Ovary (tissue), 9 donors: ENCODE measurements around the gene OR52A1. TPM values are rescaled to one million over a fixed set of nuclear protein-coding genes. Genes with fewer than 3 reads are reported as not detected.
"Not testable (repeated sequence)": the region's sequence is repeated elsewhere in the genome, so short reads cannot be mapped to it uniquely, and the experiment has no call there.

ENCODE experiments used
- DNase-seq, 5 donors: peaks; one replicate each; pipeline ENCODE4 v3.0.0-alpha.2; 2019 to 2020
- H3K27ac ChIP-seq, 2 donors: fragments of 200-600 bp; one replicate each; pipeline versions ENCODE4 v1.5.1 to v1.8.0; 2019 to 2022
- H3K27me3 ChIP-seq: fragments of 200-600 bp; one replicate; pipeline ENCODE4 v1.8.0; 2022
- H3K36me3 ChIP-seq: fragments of 200-600 bp; sonication (generic); one replicate; pipeline ENCODE4 v1.5.1; 2019
- H3K4me1 ChIP-seq: one replicate; pipeline ENCODE4 v1.8.1; 2013; ENCODE audit warnings: mild to moderate bottlenecking, moderate library complexity; ENCODE audit not compliant: insufficient read depth
- H3K4me3 ChIP-seq: fragments of 200-600 bp; sonication (generic); one replicate; pipeline ENCODE4 v1.5.1; 2017
- H3K9me3 ChIP-seq, 2 donors: fragments of 200-600 bp in 1 of 2; sonication (generic) in 1 of 2; one replicate each; pipeline versions ENCODE4 v1.5.1 to v1.8.1; 2013 to 2019; ENCODE audit warnings: mild to moderate bottlenecking in 1 of 2, moderate library complexity in 1 of 2
- CTCF ChIP-seq, 3 donors: fragments of 450-650 bp in 2 of 3; fragments of 200-600 bp in 1 of 3; IDR thresholded peaks; one replicate each; pipeline versions ENCODE4 v1.5.1 to v1.8.0; 2016 to 2022; ENCODE audit warnings: antibody characterized with exemption in 3 of 3, mild to moderate bottlenecking in 1 of 3
- EP300 ChIP-seq: sonication (generic); formaldehyde crosslinking; IDR thresholded peaks from one replicate; pipeline ENCODE4 v1.6.1; 2017; ENCODE audit warnings: antibody characterized with exemption
- POLR2A ChIP-seq: fragments of 450-650 bp; IDR thresholded peaks from one replicate; pipeline ENCODE4 v1.6.1; 2017; ENCODE audit warnings: antibody characterized with exemption, mild to moderate bottlenecking, moderate library complexity
- WGBS, 3 donors: extraction: QIAGEN DNeasy Blood & Tissue Kit in 1 of 3; methylation state at CpG; one replicate each; pipeline versions ENCODE4 v1.1.5 to v1.1.7; 2013 to 2017; 5-methylcytosine and 5-hydroxymethylcytosine counted together
- intact Hi-C, 4 donors: fragments of 100-400 bp; cut with DNase I; formaldehyde crosslinking; loops; one replicate each; pipeline versions ENCODE4 v1.11.0 to v1.15.1; 2022 to 2023
- polyA plus RNA-seq, 2 donors: library from polyadenylated mRNA; stranded (reverse); fragments of 200-250 nt in 1 of 2; fragments of 350-450 nt in 1 of 2; fragmentation: Illumina TruSeq in 1 of 2; extraction: RNeasy Lipid Tissue Mini Kit (QIAGEN cat#74804) in 1 of 2; gene quantifications; one replicate each; pipeline ENCODE4 v1.2.3, GENCODE V29; 2013 to 2014
- total RNA-seq, 7 donors: library from RNA; depleted of rRNA in 2 of 7; stranded (reverse); fragments of >200 nt in 2 of 7; fragmentation: NEBNext Ultra II Directional in 3 of 7; extraction: Animal tissue kit (Norgen Biotek cat#: 25700) in 3 of 7; gene quantifications; one replicate each; pipeline versions ENCODE4 v1.1.0 to v1.2.4, GENCODE V29; 2016 to 2023
- donor health status: DM: no; HTN: no; CAD: no; lungs with moderate emphysema.
- donor health status: DM: no; HTN: no; CAD: no.
- donor health status: Bipolar disorder and iron deficiency.
- donor health status: DM: yes; HTN: yes; CAD: no.
- donor health status: DM: no; HTN: no; CAD: no.
- donor health status: DM: yes; HTN: yes; CAD: no.

The OR52A1 gene
- total and polyA plus RNA-seq, 9 donors: 0.02 TPM; not detected in 8

- Histone ChIP-seq H3K4me3 (no peak overlapping the region), H3K27me3 (no peaks in the 10 kb centered on the region), H3K9me3 (no peaks in the 10 kb centered on the region), H3K27ac (no peak overlapping the region), H3K4me1 (no peaks in the 10 kb centered on the region), H3K36me3 (no peaks in the 10 kb centered on the region)
- WGBS, 3 donors: 12 to 21% (median 18%) methylated on average over 2 of the region's 2 CpGs
- no peak for TF ChIP-seq POLR2A
- no peak for TF ChIP-seq EP300
- TF ChIP-seq CTCF (IDR thresholded peaks at IDR 0.05): no peak
- intact Hi-C loops: no loop called here
- DNase-seq: no peak
These were observed 33.6 kb upstream of the OR52A1 start for GRCh38 chr11:5188201-5188600.

GRCh38 chr11:5178046-5178837, 23.7 kb upstream of the OR52A1 start:
- Histone ChIP-seq H3K9me3 (no peaks in the 10 kb centered on the region), H3K4me1 (no peaks in the 10 kb centered on the region), H3K27ac (no peak overlapping the region), H3K4me3 (no peak overlapping the region), H3K36me3 (no peaks in the 10 kb centered on the region), H3K27me3 (no peaks in the 10 kb centered on the region)
- 78 to 83% (median 80%) methylated on average over 10 of the region's 10 CpGs for WGBS, 3 donors
- no peak for DNase-seq
- intact Hi-C loops: no loop called here
- no peak for TF ChIP-seq CTCF (IDR thresholded peaks at IDR 0.05)
- TF ChIP-seq EP300: no peak
- no peak for TF ChIP-seq POLR2A

GRCh38 chr11:5174934-5175333, 20.4 kb upstream of the OR52A1 start:
- no peaks in the 10 kb centered on the region for H3K36me3 ChIP-seq
- H3K4me3 ChIP-seq: no peak overlapping the region
- H3K27ac ChIP-seq: no peak overlapping the region
- TF ChIP-seq EP300 (no peak), CTCF (IDR thresholded peaks at IDR 0.05) (no peak), POLR2A (no peak)
- DNase-seq: no peak
- 79 to 91% (median 89%) methylated on average over 7 of the region's 7 CpGs for WGBS, 3 donors
- no peaks in the 10 kb centered on the region for H3K4me1 ChIP-seq
- intact Hi-C loops: no loop called here
- H3K9me3 ChIP-seq: no peaks in the 10 kb centered on the region
- no peaks in the 10 kb centered on the region for H3K27me3 ChIP-seq

GRCh38 chr11:5171856-5172255, 17.3 kb upstream of the OR52A1 start:
- intact Hi-C loops: no loop called here
- no peaks in the 10 kb centered on the region for H3K9me3 ChIP-seq
- 59 to 68% (median 64%) methylated on average over 2 of the region's 2 CpGs for WGBS, 3 donors
- no peaks in the 10 kb centered on the region for H3K4me1 ChIP-seq
- H3K4me3 ChIP-seq: no peak overlapping the region
- H3K36me3 ChIP-seq: no peaks in the 10 kb centered on the region
- H3K27ac ChIP-seq: no peak overlapping the region
- no peak for DNase-seq
- no peak for TF ChIP-seq CTCF (IDR thresholded peaks at IDR 0.05)
- TF ChIP-seq EP300: no peak
- TF ChIP-seq POLR2A: no peak
- H3K27me3 ChIP-seq: no peaks in the 10 kb centered on the region

- H3K27me3 ChIP-seq, H3K4me3 ChIP-seq, H3K27ac ChIP-seq, H3K4me1 ChIP-seq, DNase-seq, H3K36me3 ChIP-seq, intact Hi-C loops, H3K9me3 ChIP-seq: not testable (repeated sequence)
These were observed 11.3 kb upstream of the OR52A1 start for GRCh38 chr11:5165898-5166297.

- DNase-seq, H3K36me3 ChIP-seq, H3K9me3 ChIP-seq, H3K27me3 ChIP-seq, H3K27ac ChIP-seq, H3K4me3 ChIP-seq, H3K4me1 ChIP-seq, intact Hi-C loops: not testable (repeated sequence)
- 76 to 83% (median 76%) methylated on average over 6 of the region's 6 CpGs for WGBS, 3 donors
These were observed 10.2 kb upstream of the OR52A1 start for GRCh38 chr11:5164807-5165206.

GRCh38 chr11:5161045-5161444, 6.5 kb upstream of the OR52A1 start:
- 73 to 94% methylated on average over 1 of the region's 1 CpG; no CpG with 5 or more reads in 1 of the 3 donors for WGBS, 3 donors
- H3K27me3 ChIP-seq: not testable (repeated sequence)

GRCh38 chr11:5160217-5160616, 5.7 kb upstream of the OR52A1 start:
- H3K36me3 ChIP-seq, H3K27ac ChIP-seq, H3K27me3 ChIP-seq, H3K4me1 ChIP-seq, H3K9me3 ChIP-seq, intact Hi-C loops, DNase-seq, H3K4me3 ChIP-seq: not testable (repeated sequence)
- 80 to 93% (median 89%) methylated on average over 4 of the region's 4 CpGs for WGBS, 3 donors

More at GRCh38 chr11:5161045-5161444, 6.5 kb upstream of the OR52A1 start:
- intact Hi-C loops, H3K4me1 ChIP-seq, H3K4me3 ChIP-seq, DNase-seq, H3K9me3 ChIP-seq, H3K27ac ChIP-seq, H3K36me3 ChIP-seq: not testable (repeated sequence)
